ENCODE data around the gene EME2. TPM values are rescaled to one million over a fixed set of nuclear protein-coding genes. Genes with fewer than 3 reads are reported as not detected.

The EME2 gene
- total RNA-seq, 1 donor from 2014 or later = 7.2 TPM

- no peak for DNase-seq (ENCODE audit: low spot score)
Observed at GRCh38 chr16:1745181-1745899, 27.3 kb upstream of the EME2 start.

GRCh38 chr16:1745900-1746692, 26.5 kb upstream of the EME2 start:
- DNase-seq (ENCODE audit: low spot score) = no peak

GRCh38 chr16:1746693-1747195, 25.9 kb upstream of the EME2 start:
- no peak for DNase-seq (ENCODE audit: low spot score)

- no peak for DNase-seq (ENCODE audit: low spot score)
Observed at GRCh38 chr16:1747934-1748333, 24.7 kb upstream of the EME2 start.

GRCh38 chr16:1749152-1750117, 23.2 kb upstream of the EME2 start:
- no peak for DNase-seq (ENCODE audit: low spot score)

- DNase-seq (ENCODE audit: low spot score) = no peak
Observed at GRCh38 chr16:1751946-1752345, 20.7 kb upstream of the EME2 start.

- no peak for DNase-seq (ENCODE audit: low spot score)
Observed at GRCh38 chr16:1752853-1753252, 19.8 kb upstream of the EME2 start.

- DNase-seq (ENCODE audit: low spot score) = no peak
Observed at GRCh38 chr16:1754204-1754603, 18.4 kb upstream of the EME2 start.

GRCh38 chr16:1757714-1758461, 14.7 kb upstream of the EME2 start:
- DNase-seq (ENCODE audit: low spot score) = no peak

- DNase-seq (ENCODE audit: low spot score) = no peak
Observed at GRCh38 chr16:1758923-1759322, 13.7 kb upstream of the EME2 start.

- no peak for DNase-seq (ENCODE audit: low spot score)
Observed at GRCh38 chr16:1759511-1759910, 13.1 kb upstream of the EME2 start.

GRCh38 chr16:1760911-1761310, 11.7 kb upstream of the EME2 start:
- DNase-seq (ENCODE audit: low spot score) = no peak

- DNase-seq (ENCODE audit: low spot score) = no peak
Observed at GRCh38 chr16:1761751-1762150, 10.9 kb upstream of the EME2 start.

GRCh38 chr16:1762196-1762878, 10.3 kb upstream of the EME2 start:
- DNase-seq (ENCODE audit: low spot score) = no peak

- DNase-seq (ENCODE audit: low spot score) = no peak
Observed at GRCh38 chr16:1762879-1763520, 9.6 kb upstream of the EME2 start.

- no peak for DNase-seq (ENCODE audit: low spot score)
Observed at GRCh38 chr16:1763521-1764511, 8.8 kb upstream of the EME2 start.

- no peak for DNase-seq (ENCODE audit: low spot score)
Observed at GRCh38 chr16:1764971-1765370, 7.6 kb upstream of the EME2 start.

- DNase-seq (ENCODE audit: low spot score) = no peak
Observed at GRCh38 chr16:1765826-1766225, 6.8 kb upstream of the EME2 start.

GRCh38 chr16:1766231-1766630, 6.4 kb upstream of the EME2 start:
- no peak for DNase-seq (ENCODE audit: low spot score)

Measured in umbilical cord (tissue), 2 donors.